ENCODE data around the gene ANKRD61. TPM values are rescaled to one million over a fixed set of nuclear protein-coding genes. Genes with fewer than 3 reads are reported as not detected.

Gene ANKRD61
- total RNA-seq, 1 donor from 2014 or later: not detected

GRCh38 chr7:6020371-6021286 lies 10.5 kb upstream of the ANKRD61 start:
- no peak overlapping the region for H3K27ac Mint-ChIP-seq
- H3K27me3 Mint-ChIP-seq (ENCODE audit: insufficient read depth, low read depth): no peaks in the 10 kb centered on the region
- peaks cover 8% of the 10 kb centered on the region for H3K36me3 ChIP-seq
- TF ChIP-seq CTCF (IDR thresholded peaks at IDR 0.05) (no peak), EZH2phosphoT487 (IDR thresholded peaks at IDR 0.05) (no peak), EZH2 (IDR thresholded peaks at IDR 0.05) (no peak)
- H3K4me1 ChIP-seq: no peaks in the 10 kb centered on the region
- peaks cover 49% of the 10 kb centered on the region for H3K36me3 Mint-ChIP-seq
- no peak overlapping the region for H3K27ac ChIP-seq
- H3K4me3 Mint-ChIP-seq: no peak overlapping the region
- H3K79me2 ChIP-seq (ENCODE audit: low read depth): no peaks in the 10 kb centered on the region
- no peak overlapping the region for H2AFZ ChIP-seq (replicated peaks)
- no peak overlapping the region for H3K4me2 ChIP-seq
- no peaks in the 10 kb centered on the region for H3K9me3 Mint-ChIP-seq
- no peaks in the 10 kb centered on the region for H3K9me3 ChIP-seq (ENCODE audit: low read depth)
- peaks cover 25% of the 10 kb centered on the region for H3F3A ChIP-seq (ENCODE audit: low read depth)
- H4K20me1 ChIP-seq (ENCODE audit: low read depth): peaks cover 3% of the 10 kb centered on the region
- DNase-seq (ENCODE audit: low spot score): no peak
- no peak overlapping the region for H3K4me3 ChIP-seq
- H3K4me1 Mint-ChIP-seq: no peaks in the 10 kb centered on the region
- H3K27me3 ChIP-seq: no peaks in the 10 kb centered on the region
- no peak overlapping the region for H3K9ac ChIP-seq

GRCh38 chr7:6022707-6023106 lies 8.5 kb upstream of the ANKRD61 start:
- peaks cover 8% of the 10 kb centered on the region for H3K36me3 ChIP-seq
- H3K9me3 ChIP-seq (ENCODE audit: low read depth): no peaks in the 10 kb centered on the region
- H2AFZ ChIP-seq (replicated peaks): no peak overlapping the region
- no peaks in the 10 kb centered on the region for H3K4me1 ChIP-seq
- peaks cover 52% of the 10 kb centered on the region for H3K36me3 Mint-ChIP-seq
- no peak overlapping the region for H3K27ac ChIP-seq
- H3F3A ChIP-seq (ENCODE audit: low read depth): peaks cover 36% of the 10 kb centered on the region
- H4K20me1 ChIP-seq (ENCODE audit: low read depth): peaks cover 7% of the 10 kb centered on the region
- no peaks in the 10 kb centered on the region for H3K79me2 ChIP-seq (ENCODE audit: low read depth)
- H3K4me1 Mint-ChIP-seq: no peaks in the 10 kb centered on the region
- no peak for TF ChIP-seq CTCF (IDR thresholded peaks at IDR 0.05)
- no peak for TF ChIP-seq EZH2phosphoT487 (IDR thresholded peaks at IDR 0.05)
- TF ChIP-seq EZH2 (IDR thresholded peaks at IDR 0.05): no peak
- H3K27me3 ChIP-seq: no peaks in the 10 kb centered on the region
- no peak overlapping the region for H3K27ac Mint-ChIP-seq
- H3K4me3 Mint-ChIP-seq: no peak overlapping the region
- no peaks in the 10 kb centered on the region for H3K27me3 Mint-ChIP-seq (ENCODE audit: insufficient read depth, low read depth)
- no peak for DNase-seq (ENCODE audit: low spot score)
- H3K4me3 ChIP-seq: no peak overlapping the region
- H3K9me3 Mint-ChIP-seq: no peaks in the 10 kb centered on the region
- H3K9ac ChIP-seq: no peak overlapping the region
- H3K4me2 ChIP-seq: no peak overlapping the region

GRCh38 chr7:6023974-6024435 lies 7.2 kb upstream of the ANKRD61 start:
- Mint-ChIP-seq H3K36me3 (peaks cover 53% of the 10 kb centered on the region), H3K27ac (no peak overlapping the region)
- TF ChIP-seq EZH2phosphoT487 (IDR thresholded peaks at IDR 0.05) (no peak), CTCF (IDR thresholded peaks at IDR 0.05) (no peak), EZH2 (IDR thresholded peaks at IDR 0.05) (no peak)

More at GRCh38 chr7:6023974-6024435, 7.2 kb upstream of the ANKRD61 start:
- peaks cover 46% of the 10 kb centered on the region for H3F3A ChIP-seq (ENCODE audit: low read depth)
- H3K4me3 ChIP-seq: no peak overlapping the region
- no peaks in the 10 kb centered on the region for H3K9me3 ChIP-seq (ENCODE audit: low read depth)
- H3K79me2 ChIP-seq (ENCODE audit: low read depth): no peaks in the 10 kb centered on the region
- H3K9ac ChIP-seq: no peak overlapping the region
- H4K20me1 ChIP-seq (ENCODE audit: low read depth): peaks cover 10% of the 10 kb centered on the region
- peaks cover 14% of the 10 kb centered on the region for H3K36me3 ChIP-seq
- no peak overlapping the region for H3K27ac ChIP-seq
- Mint-ChIP-seq H3K9me3 (no peaks in the 10 kb centered on the region), H3K27me3 (ENCODE audit: insufficient read depth, low read depth) (no peaks in the 10 kb centered on the region), H3K4me3 (no peak overlapping the region), H3K4me1 (no peaks in the 10 kb centered on the region)
- H3K27me3 ChIP-seq: no peaks in the 10 kb centered on the region
- no peak for DNase-seq (ENCODE audit: low spot score)
- H3K4me2 ChIP-seq: no peak overlapping the region
- no peak overlapping the region for H2AFZ ChIP-seq (replicated peaks)
- H3K4me1 ChIP-seq: no peaks in the 10 kb centered on the region
